ENCODE data around the gene GMDS.
"Not testable (repeated sequence)": the region's sequence is repeated elsewhere in the genome, so short reads cannot be mapped to it uniquely, and the experiment has no call there.

Gene GMDS

DNA sequence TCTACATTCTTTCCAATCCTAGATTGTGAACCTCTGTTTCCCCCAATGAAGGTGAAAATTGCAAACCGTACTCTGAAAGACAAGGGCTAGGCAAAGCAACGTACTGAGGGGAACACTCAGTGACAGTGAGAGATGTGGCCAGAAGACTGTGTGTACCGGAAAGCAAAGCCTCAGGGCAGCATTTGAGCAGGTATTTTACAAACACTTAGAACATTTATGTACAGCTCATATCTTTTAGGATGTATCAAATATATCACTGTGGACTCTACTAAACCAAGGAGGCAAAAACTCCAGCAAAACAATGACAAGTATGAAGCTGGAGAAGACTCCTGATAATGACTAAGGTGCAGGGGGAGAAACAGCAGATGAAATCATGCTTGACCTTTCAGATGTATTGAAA lies 398.8 kb downstream of the GMDS start:
- no peak for DNase-seq
- H3K27me3 ChIP-seq (replicated peaks in 2 of 5; ENCODE audit: control insufficient read depth in 4 of 5, insufficient read depth in 5 of 5, low read length in 4 of 5), result no peaks in the 10 kb centered on the region
- H3K36me3 ChIP-seq (ENCODE audit: control insufficient read depth in 4 of 4, insufficient read depth in 4 of 4, low read length in 3 of 4), result peaks cover 0 to 4% (median 0%) of the 10 kb centered on the region in 4 experiments
- H3K27ac ChIP-seq (ENCODE audit: insufficient read depth in 1 of 2, low read depth in 1 of 2, low read length in 2 of 2, poor library complexity in 1 of 2, severe bottlenecking in 2 of 2), result no peak overlapping the region
- POLR2A ChIA-PET, result no interaction called here
- H3K4me1 ChIP-seq (ENCODE audit: control extremely low read depth in 1 of 4, control insufficient read depth in 4 of 4, insufficient read depth in 4 of 4, low read length in 3 of 4), result peaks cover 7 to 14% (median 9%) of the 10 kb centered on the region in 4 experiments
- peaks cover 2 to 14% (median 5%) of the 10 kb centered on the region in 5 experiments for H3K9me3 ChIP-seq (ENCODE audit: control extremely low read depth in 1 of 5, control insufficient read depth in 4 of 5, insufficient read depth in 2 of 5, low read depth in 1 of 5, low read length in 4 of 5)
- no peak overlapping the region for H3K4me3 ChIP-seq (ENCODE audit: control insufficient read depth in 1 of 7, extremely low read depth in 1 of 7, insufficient read depth in 4 of 7, low read depth in 2 of 7, low read length in 6 of 7)
- CTCF ChIA-PET, result interaction anchor here (1.5 kb wide), 1 partner anchor 26 kb away, joined by 3 read pairs; no protein-coding TSS in a partner anchor
- WGBS (ENCODE audit: insufficient coverage), result 86% methylated on average over 1 of the region's 3 CpGs

DNA sequence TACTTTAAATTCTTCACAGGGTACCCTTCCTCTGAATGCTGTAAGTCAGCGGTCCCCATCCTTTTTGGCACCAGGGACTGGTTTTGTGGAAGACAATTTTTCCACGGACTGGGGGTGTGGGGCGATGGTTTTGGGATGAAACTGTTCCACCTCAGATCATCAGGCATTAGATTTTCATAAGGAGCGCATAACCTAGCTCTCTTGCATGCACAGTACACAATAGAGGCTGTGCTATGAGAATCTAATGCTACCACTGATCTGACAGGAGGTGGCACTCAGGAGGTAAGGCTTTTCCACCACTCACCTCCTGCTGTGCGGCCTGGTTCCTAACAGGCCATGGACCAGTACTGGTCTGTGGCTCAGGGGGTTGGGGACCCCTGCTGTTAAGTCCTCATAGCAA lies 399.9 kb downstream of the GMDS start:
- POLR2A ChIA-PET; H3K36me3 ChIP-seq (ENCODE audit: control insufficient read depth in 4 of 4, insufficient read depth in 4 of 4, low read length in 3 of 4); DNase-seq; H3K27ac ChIP-seq (ENCODE audit: insufficient read depth in 1 of 2, low read depth in 1 of 2, low read length in 2 of 2, poor library complexity in 1 of 2, severe bottlenecking in 2 of 2); H3K27me3 ChIP-seq (replicated peaks in 2 of 5; ENCODE audit: control insufficient read depth in 4 of 5, insufficient read depth in 5 of 5, low read length in 4 of 5); H3K4me3 ChIP-seq (ENCODE audit: control insufficient read depth in 1 of 7, extremely low read depth in 1 of 7, insufficient read depth in 4 of 7, low read depth in 2 of 7, low read length in 6 of 7): not testable (repeated sequence)
- Histone ChIP-seq H3K9me3 (ENCODE audit: control extremely low read depth in 1 of 5, control insufficient read depth in 4 of 5, insufficient read depth in 2 of 5, low read depth in 1 of 5, low read length in 4 of 5) (peaks cover 2 to 14% (median 5%) of the 10 kb centered on the region in 5 experiments), H3K4me1 (ENCODE audit: control extremely low read depth in 1 of 4, control insufficient read depth in 4 of 4, insufficient read depth in 4 of 4, low read length in 3 of 4) (peaks cover 7 to 13% (median 8%) of the 10 kb centered on the region in 4 experiments)
- 98% methylated on average over 5 of the region's 5 CpGs for WGBS (ENCODE audit: insufficient coverage)
- CTCF ChIA-PET, result interaction anchor here (1.5 kb wide), 1 partner anchor 27 kb away, joined by 3 read pairs; no protein-coding TSS in a partner anchor

DNA sequence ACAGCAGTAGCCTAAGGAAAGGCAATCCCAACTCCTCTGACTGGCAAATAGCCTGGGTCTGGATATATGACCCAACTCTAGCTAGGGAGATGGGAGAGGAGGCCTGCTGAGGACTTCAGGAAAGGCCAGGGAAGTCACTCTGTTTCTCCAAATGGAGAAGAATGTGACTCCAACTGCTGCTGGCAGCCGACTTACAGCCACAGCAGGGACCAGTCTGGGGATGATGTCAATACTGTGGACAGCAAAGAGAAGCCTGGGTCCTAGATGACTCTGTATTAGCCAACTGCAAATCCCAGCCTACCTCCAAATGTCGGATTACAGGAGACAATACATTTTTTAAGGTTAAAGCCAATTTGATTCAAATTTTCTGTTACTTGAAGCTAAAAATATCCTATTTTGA lies 403.1 kb downstream of the GMDS start:
- H3K27me3 ChIP-seq (replicated peaks in 2 of 5; ENCODE audit: control insufficient read depth in 4 of 5, insufficient read depth in 5 of 5, low read length in 4 of 5), result no peaks in the 10 kb centered on the region
- POLR2A ChIA-PET, result interaction anchor here (0.6 kb wide), 1 partner anchor 363 kb away, joined by 3 read pairs; no protein-coding TSS in a partner anchor
- H3K36me3 ChIP-seq (ENCODE audit: control insufficient read depth in 4 of 4, insufficient read depth in 4 of 4, low read length in 3 of 4), result peaks cover 0 to 4% (median 1%) of the 10 kb centered on the region in 4 experiments
- H3K4me3 ChIP-seq (ENCODE audit: control insufficient read depth in 1 of 7, extremely low read depth in 1 of 7, insufficient read depth in 4 of 7, low read depth in 2 of 7, low read length in 6 of 7), result no peak overlapping the region
- no peak overlapping the region for H3K27ac ChIP-seq (ENCODE audit: insufficient read depth in 1 of 2, low read depth in 1 of 2, low read length in 2 of 2, poor library complexity in 1 of 2, severe bottlenecking in 2 of 2)
- WGBS (ENCODE audit: insufficient coverage), result 100% methylated on average over 2 of the region's 2 CpGs
- CTCF ChIA-PET, result interaction anchor here (1.4 kb wide), 1 partner anchor 8 kb away, joined by 4 read pairs; no protein-coding TSS in a partner anchor
- DNase-seq, result no peak
- H3K4me1 ChIP-seq (ENCODE audit: control extremely low read depth in 1 of 4, control insufficient read depth in 4 of 4, insufficient read depth in 4 of 4, low read length in 3 of 4), result no peaks in the 10 kb centered on the region
- H3K9me3 ChIP-seq (ENCODE audit: control extremely low read depth in 1 of 5, control insufficient read depth in 4 of 5, insufficient read depth in 2 of 5, low read depth in 1 of 5, low read length in 4 of 5), result peaks cover 2 to 14% (median 5%) of the 10 kb centered on the region in 5 experiments

DNA sequence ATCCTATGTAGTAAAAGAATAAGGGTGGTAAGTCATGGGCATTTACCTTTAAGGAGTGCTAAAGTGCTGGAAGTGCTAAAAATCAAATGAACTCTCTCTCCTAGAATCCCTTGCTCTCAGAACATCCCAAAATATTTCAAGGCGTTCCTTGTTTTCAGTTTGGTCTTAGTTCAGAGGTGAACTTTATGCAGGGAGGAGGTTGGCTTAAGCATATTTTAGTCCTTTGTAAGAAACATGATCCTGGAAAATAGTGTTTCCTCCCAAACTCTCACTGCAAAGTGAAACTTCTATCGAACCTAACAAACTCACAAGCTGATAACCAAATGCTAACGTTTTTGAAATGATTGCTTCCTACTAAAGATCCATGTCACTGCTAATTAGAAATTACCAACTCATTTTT lies 404.3 kb downstream of the GMDS start:
- DNase-seq, result no peak
- POLR2A ChIA-PET, result no interaction called here
- Histone ChIP-seq H3K27ac (ENCODE audit: insufficient read depth in 1 of 2, low read depth in 1 of 2, low read length in 2 of 2, poor library complexity in 1 of 2, severe bottlenecking in 2 of 2) (no peak overlapping the region), H3K4me1 (ENCODE audit: control extremely low read depth in 1 of 4, control insufficient read depth in 4 of 4, insufficient read depth in 4 of 4, low read length in 3 of 4) (no peaks in the 10 kb centered on the region), H3K4me3 (ENCODE audit: control insufficient read depth in 1 of 7, extremely low read depth in 1 of 7, insufficient read depth in 4 of 7, low read depth in 2 of 7, low read length in 6 of 7) (no peak overlapping the region), H3K27me3 (replicated peaks in 2 of 5; ENCODE audit: control insufficient read depth in 4 of 5, insufficient read depth in 5 of 5, low read length in 4 of 5) (no peaks in the 10 kb centered on the region), H3K9me3 (ENCODE audit: control extremely low read depth in 1 of 5, control insufficient read depth in 4 of 5, insufficient read depth in 2 of 5, low read depth in 1 of 5, low read length in 4 of 5) (peaks cover 2 to 9% (median 5%) of the 10 kb centered on the region in 5 experiments), H3K36me3 (ENCODE audit: control insufficient read depth in 4 of 4, insufficient read depth in 4 of 4, low read length in 3 of 4) (peaks cover 0 to 4% (median 1%) of the 10 kb centered on the region in 4 experiments)
- CTCF ChIA-PET, result no interaction called here
- no CpG with 5 or more reads among the region's 3 CpGs for WGBS (ENCODE audit: insufficient coverage)

- POLR2A ChIA-PET, result no interaction called here
- Histone ChIP-seq H3K4me1 (ENCODE audit: control extremely low read depth in 1 of 4, control insufficient read depth in 4 of 4, insufficient read depth in 4 of 4, low read length in 3 of 4) (no peaks in the 10 kb centered on the region), H3K4me3 (ENCODE audit: control insufficient read depth in 1 of 7, extremely low read depth in 1 of 7, insufficient read depth in 4 of 7, low read depth in 2 of 7, low read length in 6 of 7) (no peak overlapping the region), H3K36me3 (ENCODE audit: control insufficient read depth in 4 of 4, insufficient read depth in 4 of 4, low read length in 3 of 4) (peaks cover 0 to 4% (median 1%) of the 10 kb centered on the region in 4 experiments), H3K9me3 (ENCODE audit: control extremely low read depth in 1 of 5, control insufficient read depth in 4 of 5, insufficient read depth in 2 of 5, low read depth in 1 of 5, low read length in 4 of 5) (peaks cover 2 to 5% (median 3%) of the 10 kb centered on the region in 5 experiments), H3K27me3 (replicated peaks in 2 of 5; ENCODE audit: control insufficient read depth in 4 of 5, insufficient read depth in 5 of 5, low read length in 4 of 5) (no peaks in the 10 kb centered on the region), H3K27ac (ENCODE audit: insufficient read depth in 1 of 2, low read depth in 1 of 2, low read length in 2 of 2, poor library complexity in 1 of 2, severe bottlenecking in 2 of 2) (no peak overlapping the region)
- WGBS (ENCODE audit: insufficient coverage), result 99% methylated on average over 10 of the region's 13 CpGs
- DNase-seq, result no peak
- CTCF ChIA-PET, result no interaction called here
These were observed 404.8 kb downstream of the GMDS start for GRCh38 chr6:1840491-1841121.

- no peaks in the 10 kb centered on the region for H3K27me3 ChIP-seq (replicated peaks in 2 of 5; ENCODE audit: control insufficient read depth in 4 of 5, insufficient read depth in 5 of 5, low read length in 4 of 5)
- H3K36me3 ChIP-seq (ENCODE audit: control insufficient read depth in 4 of 4, insufficient read depth in 4 of 4, low read length in 3 of 4), result peaks cover 0 to 4% (median 1%) of the 10 kb centered on the region in 4 experiments
- no peaks in the 10 kb centered on the region for H3K9me3 ChIP-seq (ENCODE audit: control extremely low read depth in 1 of 5, control insufficient read depth in 4 of 5, insufficient read depth in 2 of 5, low read depth in 1 of 5, low read length in 4 of 5)
- no peak overlapping the region for H3K4me3 ChIP-seq (ENCODE audit: control insufficient read depth in 1 of 7, extremely low read depth in 1 of 7, insufficient read depth in 4 of 7, low read depth in 2 of 7, low read length in 6 of 7)
- no peak for DNase-seq
- no peaks in the 10 kb centered on the region for H3K4me1 ChIP-seq (ENCODE audit: control extremely low read depth in 1 of 4, control insufficient read depth in 4 of 4, insufficient read depth in 4 of 4, low read length in 3 of 4)
- no peak overlapping the region for H3K27ac ChIP-seq (ENCODE audit: insufficient read depth in 1 of 2, low read depth in 1 of 2, low read length in 2 of 2, poor library complexity in 1 of 2, severe bottlenecking in 2 of 2)
- ChIA-PET POLR2A (no interaction called here), CTCF (interaction anchor here (0.8 kb wide), 1 partner anchor 31 kb away, joined by 3 read pairs; no protein-coding TSS in a partner anchor)
These were observed 406.0 kb downstream of the GMDS start for GRCh38 chr6:1839361-1839760.

GRCh38 chr6:1838604-1839213 lies 406.7 kb downstream of the GMDS start:
- ChIA-PET POLR2A (no interaction called here), CTCF (interaction anchor here (0.8 kb wide), 1 partner anchor 31 kb away, joined by 3 read pairs; no protein-coding TSS in a partner anchor)
- H3K4me3 ChIP-seq (ENCODE audit: control insufficient read depth in 1 of 7, extremely low read depth in 1 of 7, insufficient read depth in 4 of 7, low read depth in 2 of 7, low read length in 6 of 7), result no peak overlapping the region
- H3K4me1 ChIP-seq (ENCODE audit: control extremely low read depth in 1 of 4, control insufficient read depth in 4 of 4, insufficient read depth in 4 of 4, low read length in 3 of 4), result no peaks in the 10 kb centered on the region
- no peaks in the 10 kb centered on the region for H3K27me3 ChIP-seq (replicated peaks in 2 of 5; ENCODE audit: control insufficient read depth in 4 of 5, insufficient read depth in 5 of 5, low read length in 4 of 5)
- WGBS (ENCODE audit: insufficient coverage), result 100% methylated on average over 3 of the region's 5 CpGs
- H3K36me3 ChIP-seq (ENCODE audit: control insufficient read depth in 4 of 4, insufficient read depth in 4 of 4, low read length in 3 of 4), result peaks cover 0 to 2% (median under 1%) of the 10 kb centered on the region in 4 experiments
- no peak overlapping the region for H3K27ac ChIP-seq (ENCODE audit: insufficient read depth in 1 of 2, low read depth in 1 of 2, low read length in 2 of 2, poor library complexity in 1 of 2, severe bottlenecking in 2 of 2)
- H3K9me3 ChIP-seq (ENCODE audit: control extremely low read depth in 1 of 5, control insufficient read depth in 4 of 5, insufficient read depth in 2 of 5, low read depth in 1 of 5, low read length in 4 of 5), result no peaks in the 10 kb centered on the region
- no peak for DNase-seq

Data from common myeloid progenitor, CD34-positive (primary cell).